Measurements from ENCODE around the gene C1QTNF9B. TPM values are rescaled to one million over a fixed set of nuclear protein-coding genes. Genes with fewer than 3 reads are reported as not detected.

Gene C1QTNF9B
- total RNA-seq, 1 donor from 2014 or later, result 2.1 TPM

- no peak for TF ChIP-seq CTCF (IDR thresholded peaks at IDR 0.05; ENCODE audit: borderline replicate concordance)
- intact Hi-C loops (cut with micrococcal nuclease), result no loop called here
- DNase-seq, result no peak
- H3K36me3 ChIP-seq, result peaks cover 29% of the 10 kb centered on the region
- H3K27ac ChIP-seq (replicated peaks), result no peak overlapping the region
- H3K27me3 ChIP-seq (ENCODE audit: low read depth), result no peaks in the 10 kb centered on the region
- H3K9me3 ChIP-seq (replicated peaks), result no peaks in the 10 kb centered on the region
- no peak overlapping the region for H3K4me3 ChIP-seq
- H3K4me1 ChIP-seq, result no peaks in the 10 kb centered on the region
These were observed 32.3 kb downstream of the C1QTNF9B start for GRCh38 chr13:23865026-23865425.

- Histone ChIP-seq H3K36me3 (peaks cover 23% of the 10 kb centered on the region), H3K27ac (replicated peaks) (no peak overlapping the region), H3K27me3 (ENCODE audit: low read depth) (no peaks in the 10 kb centered on the region), H3K4me3 (no peak overlapping the region), H3K4me1 (no peaks in the 10 kb centered on the region), H3K9me3 (replicated peaks) (no peaks in the 10 kb centered on the region)
- DNase-seq, result no peak
- no peak for TF ChIP-seq CTCF (IDR thresholded peaks at IDR 0.05; ENCODE audit: borderline replicate concordance)
- intact Hi-C loops (cut with micrococcal nuclease), result no loop called here
These were observed 36.0 kb downstream of the C1QTNF9B start for GRCh38 chr13:23861310-23861709.

GRCh38 chr13:23859904-23860303, 37.4 kb downstream of the C1QTNF9B start:
- no peak overlapping the region for H3K4me3 ChIP-seq
- intact Hi-C loops (cut with micrococcal nuclease), result no loop called here
- no peak for TF ChIP-seq CTCF (IDR thresholded peaks at IDR 0.05; ENCODE audit: borderline replicate concordance)
- H3K9me3 ChIP-seq (replicated peaks), result no peaks in the 10 kb centered on the region
- H3K27me3 ChIP-seq (ENCODE audit: low read depth), result no peaks in the 10 kb centered on the region
- no peak overlapping the region for H3K27ac ChIP-seq (replicated peaks)
- no peaks in the 10 kb centered on the region for H3K4me1 ChIP-seq
- no peak for DNase-seq
- H3K36me3 ChIP-seq, result peaks cover 34% of the 10 kb centered on the region

- Histone ChIP-seq H3K9me3 (replicated peaks) (no peaks in the 10 kb centered on the region), H3K4me3 (no peak overlapping the region), H3K4me1 (no peaks in the 10 kb centered on the region), H3K36me3 (peaks cover 35% of the 10 kb centered on the region), H3K27me3 (ENCODE audit: low read depth) (no peaks in the 10 kb centered on the region), H3K27ac (replicated peaks) (no peak overlapping the region)
- no peak for DNase-seq
- TF ChIP-seq CTCF (IDR thresholded peaks at IDR 0.05; ENCODE audit: borderline replicate concordance), result no peak
- intact Hi-C loops (cut with micrococcal nuclease), result no loop called here
These were observed 37.8 kb downstream of the C1QTNF9B start for GRCh38 chr13:23859455-23859854.

- Histone ChIP-seq H3K36me3 (peaks cover 38% of the 10 kb centered on the region), H3K9me3 (replicated peaks) (no peaks in the 10 kb centered on the region), H3K27me3 (ENCODE audit: low read depth) (no peaks in the 10 kb centered on the region), H3K27ac (replicated peaks) (no peak overlapping the region), H3K4me3 (no peak overlapping the region), H3K4me1 (no peaks in the 10 kb centered on the region)
- TF ChIP-seq CTCF (IDR thresholded peaks at IDR 0.05; ENCODE audit: borderline replicate concordance), result no peak
- intact Hi-C loops (cut with micrococcal nuclease), result no loop called here
- no peak for DNase-seq
These were observed 38.8 kb downstream of the C1QTNF9B start for GRCh38 chr13:23858546-23858945.
